Spleen (tissue), 7 donors: ENCODE measurements around the gene CCL3.
"Not testable (repeated sequence)": the region's sequence is repeated elsewhere in the genome, so short reads cannot be mapped to it uniquely, and the experiment has no call there.

Experiments
- POLR2AphosphoS5 ChIP-seq, 3 donors: sonication (generic); formaldehyde crosslinking; IDR thresholded peaks; one replicate each; pipeline ENCODE4 v1.5.1; 2017; ENCODE audit warnings: antibody characterized with exemption in 3 of 3
- TF ChIP-seq, protein P1 (sequence below), 11 experiments: fragments of 200-600 bp in 7 of 11; fragments of 450-650 bp in 4 of 11; sonication (generic) in 4 of 11; IDR thresholded peaks in 8 of 11; conservative IDR thresholded peaks in 3 of 11; 1 replicate in 7 of 11; 2 replicates in 4 of 11; pipeline versions ENCODE4 v1.4.0 to v1.8.0; 2016 to 2021; ENCODE audit warnings: antibody characterized with exemption in 11 of 11, inconsistent platforms in 4 of 11, mild to moderate bottlenecking in 1 of 11
- donor health status: DM: no; HTN: no; CAD: no; lungs with moderate emphysema.
- donor health status: DM: no; HTN: no; CAD: no.
- donor health status: DM: no; HTN: no; CAD: no.

DNA sequence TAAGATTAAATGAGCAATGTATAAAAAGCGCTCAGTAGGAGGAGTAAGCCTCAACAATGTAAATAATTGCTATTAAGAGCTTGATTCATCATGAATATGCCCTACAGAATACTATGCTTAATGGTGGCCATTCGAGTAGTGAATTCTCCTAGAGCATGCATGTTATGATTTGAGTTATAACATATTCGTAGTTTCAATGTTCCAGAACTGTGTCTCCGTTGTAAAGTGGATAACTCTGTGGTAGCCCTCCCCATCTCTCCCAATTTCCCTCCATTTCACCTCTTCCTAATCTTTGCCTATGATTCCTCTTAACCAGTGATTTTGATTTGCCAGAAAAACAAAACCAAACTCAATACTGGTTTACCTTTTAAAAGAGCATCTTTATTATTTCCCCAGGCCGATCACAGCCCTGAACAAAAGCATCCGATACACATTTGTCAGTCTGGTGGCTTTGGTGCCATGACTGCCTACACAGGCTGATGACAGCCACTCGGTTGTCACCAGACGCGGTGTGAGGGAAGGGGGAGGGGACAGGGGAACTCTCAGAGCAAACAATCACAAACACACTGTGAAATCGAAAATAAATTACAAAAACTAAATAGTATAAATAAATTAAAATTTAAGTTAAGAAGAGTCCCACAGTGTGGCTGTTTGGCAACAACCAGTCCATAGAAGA lies 1.9 kb downstream of the CCL3 start:
- TF ChIP-seq POLR2AphosphoS5 (IDR thresholded peaks at IDR 0.05): peak in 1 of 3 donors; percentile 25
- TF ChIP-seq, protein P1, sequence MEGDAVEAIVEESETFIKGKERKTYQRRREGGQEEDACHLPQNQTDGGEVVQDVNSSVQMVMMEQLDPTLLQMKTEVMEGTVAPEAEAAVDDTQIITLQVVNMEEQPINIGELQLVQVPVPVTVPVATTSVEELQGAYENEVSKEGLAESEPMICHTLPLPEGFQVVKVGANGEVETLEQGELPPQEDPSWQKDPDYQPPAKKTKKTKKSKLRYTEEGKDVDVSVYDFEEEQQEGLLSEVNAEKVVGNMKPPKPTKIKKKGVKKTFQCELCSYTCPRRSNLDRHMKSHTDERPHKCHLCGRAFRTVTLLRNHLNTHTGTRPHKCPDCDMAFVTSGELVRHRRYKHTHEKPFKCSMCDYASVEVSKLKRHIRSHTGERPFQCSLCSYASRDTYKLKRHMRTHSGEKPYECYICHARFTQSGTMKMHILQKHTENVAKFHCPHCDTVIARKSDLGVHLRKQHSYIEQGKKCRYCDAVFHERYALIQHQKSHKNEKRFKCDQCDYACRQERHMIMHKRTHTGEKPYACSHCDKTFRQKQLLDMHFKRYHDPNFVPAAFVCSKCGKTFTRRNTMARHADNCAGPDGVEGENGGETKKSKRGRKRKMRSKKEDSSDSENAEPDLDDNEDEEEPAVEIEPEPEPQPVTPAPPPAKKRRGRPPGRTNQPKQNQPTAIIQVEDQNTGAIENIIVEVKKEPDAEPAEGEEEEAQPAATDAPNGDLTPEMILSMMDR (IDR thresholded peaks at IDR 0.05 in 8 of 11, conservative IDR thresholded peaks at IDR 0.05 in 3 of 11): not testable (repeated sequence)
